Measurements from ENCODE around the gene ALOX5. TPM values are rescaled to one million over a fixed set of nuclear protein-coding genes. Genes with fewer than 3 reads are reported as not detected.

Gene ALOX5
- total RNA-seq, 2 donors from 2014 or later, result 21.2 to 35.0 TPM

- TF ChIP-seq POLR2A (IDR thresholded peaks at IDR 0.05) (no peak), POLR2AphosphoS5 (IDR thresholded peaks at IDR 0.05) (no peak), CTCF (IDR thresholded peaks at IDR 0.05) (no peak)
- Histone ChIP-seq H3K9me3 (no peaks in the 10 kb centered on the region), H3K27me3 (replicated peaks; ENCODE audit: insufficient read depth) (no peaks in the 10 kb centered on the region), H3K36me3 (peaks cover 0 to 12% of the 10 kb centered on the region in 2 donors), H3K27ac (no peak overlapping the region), H3K4me3 (no peak overlapping the region), H3K4me1 (replicated peaks) (no peaks in the 10 kb centered on the region)
- WGBS, result 47% methylated on average over 9 of the region's 9 CpGs
- intact Hi-C loops (cut with DNase I), result no loop called here
- DNase-seq (ENCODE audit: low spot score), result no peak
Observed at GRCh38 chr10:45454262-45454661, 80.2 kb downstream of the ALOX5 start.

- no peak overlapping the region for H3K4me3 ChIP-seq
- intact Hi-C loops (cut with DNase I), result no loop called here
- no peak for DNase-seq (ENCODE audit: low spot score)
- TF ChIP-seq POLR2AphosphoS5 (IDR thresholded peaks at IDR 0.05), result no peak
- TF ChIP-seq POLR2A (IDR thresholded peaks at IDR 0.05), result no peak
- no peak for TF ChIP-seq CTCF (IDR thresholded peaks at IDR 0.05)
- peaks cover 0 to 12% of the 10 kb centered on the region in 2 donors for H3K36me3 ChIP-seq
- H3K9me3 ChIP-seq, result no peaks in the 10 kb centered on the region
- H3K27me3 ChIP-seq (replicated peaks; ENCODE audit: insufficient read depth), result no peaks in the 10 kb centered on the region
- H3K27ac ChIP-seq, result no peak overlapping the region
- H3K4me1 ChIP-seq (replicated peaks), result no peaks in the 10 kb centered on the region
- 48% methylated on average over 3 of the region's 3 CpGs for WGBS
Observed at GRCh38 chr10:45454859-45455258, 80.8 kb downstream of the ALOX5 start.

- TF ChIP-seq CTCF (IDR thresholded peaks at IDR 0.05), result no peak
- TF ChIP-seq POLR2AphosphoS5 (IDR thresholded peaks at IDR 0.05), result no peak
- no peak for TF ChIP-seq POLR2A (IDR thresholded peaks at IDR 0.05)
- H3K9me3 ChIP-seq, result no peaks in the 10 kb centered on the region
- no peak for DNase-seq (ENCODE audit: low spot score)
- peaks cover 0 to 12% of the 10 kb centered on the region in 2 donors for H3K36me3 ChIP-seq
- intact Hi-C loops (cut with DNase I), result no loop called here
- no peaks in the 10 kb centered on the region for H3K27me3 ChIP-seq (replicated peaks; ENCODE audit: insufficient read depth)
- WGBS, result 82% methylated on average over 7 of the region's 7 CpGs
- H3K27ac ChIP-seq, result no peak overlapping the region
- H3K4me1 ChIP-seq (replicated peaks), result no peaks in the 10 kb centered on the region
- no peak overlapping the region for H3K4me3 ChIP-seq
Observed at GRCh38 chr10:45456233-45456632, 82.2 kb downstream of the ALOX5 start.

GRCh38 chr10:45456822-45457221, 82.8 kb downstream of the ALOX5 start:
- 81% methylated on average over 7 of the region's 7 CpGs for WGBS
- Histone ChIP-seq H3K4me3 (no peak overlapping the region), H3K27me3 (replicated peaks; ENCODE audit: insufficient read depth) (no peaks in the 10 kb centered on the region), H3K9me3 (no peaks in the 10 kb centered on the region), H3K4me1 (replicated peaks) (no peaks in the 10 kb centered on the region), H3K36me3 (peaks cover 0 to 12% of the 10 kb centered on the region in 2 donors), H3K27ac (no peak overlapping the region)
- no peak for DNase-seq (ENCODE audit: low spot score)
- TF ChIP-seq POLR2AphosphoS5 (IDR thresholded peaks at IDR 0.05), result no peak
- TF ChIP-seq POLR2A (IDR thresholded peaks at IDR 0.05), result no peak
- TF ChIP-seq CTCF (IDR thresholded peaks at IDR 0.05), result no peak
- intact Hi-C loops (cut with DNase I), result no loop called here

GRCh38 chr10:45457487-45457886, 83.5 kb downstream of the ALOX5 start:
- Histone ChIP-seq H3K9me3 (no peaks in the 10 kb centered on the region), H3K27me3 (replicated peaks; ENCODE audit: insufficient read depth) (no peaks in the 10 kb centered on the region), H3K4me1 (replicated peaks) (no peaks in the 10 kb centered on the region), H3K4me3 (no peak overlapping the region), H3K27ac (no peak overlapping the region), H3K36me3 (peaks cover 0 to 12% of the 10 kb centered on the region in 2 donors)
- 94% methylated on average over 8 of the region's 8 CpGs for WGBS
- intact Hi-C loops (cut with DNase I), result no loop called here
- DNase-seq (ENCODE audit: low spot score), result no peak
- TF ChIP-seq POLR2A (IDR thresholded peaks at IDR 0.05) (no peak), CTCF (IDR thresholded peaks at IDR 0.05) (no peak), POLR2AphosphoS5 (IDR thresholded peaks at IDR 0.05) (no peak)
